NCI-H146 treated with DMSO at 0.1 percent for 48 hours (cell line): ENCODE measurements around the gene CASP14.
A peak's percentile ranks its signal among the peaks of the same experiment; 100 is the strongest.
"Not testable (repeated sequence)": the region's sequence is repeated elsewhere in the genome, so short reads cannot be mapped to it uniquely, and the experiment has no call there.

Experiments
- DNase-seq: peaks from one replicate; lab custom pipeline; 2025; ENCODE audit not compliant: unreplicated experiment; lab: John Stamatoyannopoulos, UW

Gene CASP14

DNA sequence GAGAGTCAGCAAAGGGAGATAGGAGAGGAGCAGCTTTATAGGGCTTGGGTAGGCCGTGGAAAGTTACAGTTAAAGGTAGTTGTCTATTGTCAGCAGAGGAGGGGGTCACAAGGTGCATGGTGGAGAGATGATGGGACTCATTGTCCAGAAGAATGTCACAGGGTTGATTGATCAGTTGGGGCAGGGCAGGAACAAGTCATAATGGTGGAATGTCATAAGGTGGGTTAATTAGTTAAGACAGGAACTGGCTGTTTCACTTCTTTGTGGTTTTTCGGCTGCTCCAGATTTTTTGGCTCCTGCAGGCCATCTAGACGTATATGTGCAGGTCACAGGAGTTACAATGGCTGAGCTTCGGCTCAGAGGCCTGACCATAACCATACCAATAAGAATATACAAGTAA, 21.1 kb downstream of the CASP14 start:
- not testable (repeated sequence) for DNase-seq

DNA sequence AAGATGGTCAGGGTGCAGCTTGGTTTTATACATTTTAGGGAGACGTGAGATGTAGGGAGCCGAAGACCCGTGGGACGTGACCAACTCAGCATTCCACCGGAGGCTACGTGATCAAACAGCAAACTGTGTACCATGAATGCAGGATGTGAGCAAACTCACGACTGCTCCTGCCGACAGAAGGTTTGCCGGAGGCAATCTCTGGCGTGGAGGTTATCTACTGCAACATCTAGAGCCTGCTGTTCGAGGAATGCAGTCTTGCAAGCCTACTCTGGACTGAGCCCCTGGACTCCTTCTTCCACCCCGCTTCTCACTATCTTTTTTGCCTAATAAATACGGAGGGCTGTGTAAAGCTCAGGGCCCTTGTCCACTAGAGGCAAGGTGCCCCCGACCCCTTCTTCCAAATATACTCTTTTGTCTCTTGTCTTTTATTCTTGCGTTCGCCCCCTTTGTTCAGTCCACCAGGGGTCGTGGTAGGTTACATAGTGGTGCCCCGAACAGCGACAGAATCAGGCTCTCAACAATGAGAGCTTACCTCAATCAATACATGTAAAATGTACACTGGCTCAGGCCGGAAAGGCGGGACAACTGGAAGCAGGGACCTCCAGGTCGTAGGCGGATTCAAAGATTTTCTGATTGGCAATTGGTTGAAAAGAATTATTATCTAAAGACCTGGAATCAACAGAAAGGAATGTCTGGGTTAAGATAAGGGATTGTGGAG, 23.8 kb downstream of the CASP14 start:
- no peak for DNase-seq

DNA sequence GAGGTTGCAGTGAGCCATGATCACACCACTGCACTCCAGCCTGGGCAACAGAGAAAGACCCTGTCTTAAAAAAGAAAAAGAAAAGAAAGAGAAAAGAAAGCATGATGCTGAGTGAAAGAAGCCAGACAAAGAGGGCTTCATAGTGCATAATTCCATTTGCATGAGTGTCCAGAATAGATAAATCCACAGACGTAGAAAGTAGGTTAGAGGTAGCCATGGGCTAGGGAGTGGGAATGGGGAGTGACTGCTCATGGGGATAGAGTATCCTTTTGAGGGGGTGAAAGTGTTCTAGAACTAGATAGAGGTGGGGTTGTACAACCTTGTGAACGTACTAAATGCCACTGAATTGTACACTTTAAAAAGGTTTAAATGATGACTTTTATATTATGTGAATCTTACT, 25.1 kb downstream of the CASP14 start:
- DNase-seq, result no peak

DNA sequence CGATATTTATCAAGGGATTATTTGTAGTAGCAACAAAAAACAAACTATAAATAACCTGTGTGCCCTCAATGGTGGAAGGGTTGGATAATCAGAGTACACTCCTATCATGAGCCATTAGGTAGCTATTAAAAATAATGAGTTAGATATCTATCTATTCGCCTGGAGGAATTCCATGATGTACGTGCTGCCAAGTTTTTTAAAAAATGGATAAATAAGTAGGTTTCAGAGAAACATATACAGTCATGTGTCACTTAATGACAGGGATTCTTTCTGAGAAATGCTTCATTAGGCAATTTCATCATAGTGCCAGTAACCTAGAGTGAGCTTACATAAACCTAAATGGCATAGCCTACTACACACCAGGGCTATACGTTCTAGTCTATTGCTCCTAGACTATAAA, 26.5 kb downstream of the CASP14 start:
- DNase-seq, result no peak

DNA sequence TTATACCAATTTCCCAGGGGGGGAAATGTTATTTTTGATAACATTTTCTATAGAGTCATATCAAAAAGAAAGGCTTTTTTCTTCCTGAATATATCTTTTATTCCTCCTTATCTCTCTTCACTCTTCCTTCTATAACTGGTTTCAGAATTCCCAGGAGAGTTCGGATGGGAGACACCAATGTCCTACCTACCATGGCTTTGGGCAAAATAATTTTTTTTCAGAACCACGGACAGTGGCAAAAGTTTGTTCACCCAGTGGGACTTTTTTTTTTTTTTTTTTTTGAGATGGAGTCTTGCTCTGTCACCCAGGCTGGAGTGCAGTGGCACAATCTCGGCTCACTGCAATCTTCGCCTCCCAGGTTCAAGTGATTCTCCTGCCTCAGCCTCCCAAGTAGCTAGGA, 30.7 kb downstream of the CASP14 start:
- DNase-seq, result not testable (repeated sequence)

DNA sequence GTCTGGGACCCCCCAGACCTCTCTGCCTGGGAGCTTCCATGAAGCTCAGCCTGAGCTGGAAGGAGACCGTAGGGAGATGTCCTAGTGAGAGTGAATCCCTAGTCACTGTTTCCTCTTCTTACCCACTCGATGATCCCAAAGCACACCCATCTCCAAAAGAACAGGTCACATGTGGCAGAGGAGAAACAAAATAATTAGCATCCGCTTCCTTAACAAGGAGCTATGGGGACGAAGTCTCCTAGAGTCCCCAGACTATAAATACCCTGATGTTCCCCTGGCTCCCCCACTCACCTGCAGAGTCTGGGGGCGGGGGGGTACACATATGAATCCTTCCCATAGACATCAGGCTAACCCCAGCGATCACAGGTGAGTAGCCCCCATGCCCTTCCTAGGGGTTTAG, 32.6 kb downstream of the CASP14 start, which contains the start of gene OR1I1:
OR1I1 (plus strand) TSS at position 301 of the 400 bp plus-strand sequence. CDS start 4,855 bp downstream, outside the sequence.
- no peak for DNase-seq

DNA sequence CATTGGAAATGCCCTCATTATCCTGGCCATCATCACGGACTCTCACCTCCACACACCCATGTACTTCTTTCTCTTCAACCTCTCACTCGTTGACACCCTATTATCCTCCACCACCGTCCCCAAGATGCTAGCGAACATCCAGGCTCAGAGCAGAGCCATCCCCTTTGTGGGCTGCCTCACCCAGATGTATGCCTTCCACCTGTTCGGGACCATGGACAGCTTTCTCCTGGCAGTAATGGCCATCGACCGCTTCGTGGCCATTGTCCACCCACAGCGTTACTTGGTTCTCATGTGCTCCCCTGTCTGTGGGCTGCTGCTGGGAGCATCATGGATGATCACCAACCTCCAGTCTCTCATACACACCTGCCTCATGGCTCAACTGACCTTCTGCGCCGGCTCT, 37.9 kb downstream of the CASP14 start:
- DNase-seq, result no peak

DNA sequence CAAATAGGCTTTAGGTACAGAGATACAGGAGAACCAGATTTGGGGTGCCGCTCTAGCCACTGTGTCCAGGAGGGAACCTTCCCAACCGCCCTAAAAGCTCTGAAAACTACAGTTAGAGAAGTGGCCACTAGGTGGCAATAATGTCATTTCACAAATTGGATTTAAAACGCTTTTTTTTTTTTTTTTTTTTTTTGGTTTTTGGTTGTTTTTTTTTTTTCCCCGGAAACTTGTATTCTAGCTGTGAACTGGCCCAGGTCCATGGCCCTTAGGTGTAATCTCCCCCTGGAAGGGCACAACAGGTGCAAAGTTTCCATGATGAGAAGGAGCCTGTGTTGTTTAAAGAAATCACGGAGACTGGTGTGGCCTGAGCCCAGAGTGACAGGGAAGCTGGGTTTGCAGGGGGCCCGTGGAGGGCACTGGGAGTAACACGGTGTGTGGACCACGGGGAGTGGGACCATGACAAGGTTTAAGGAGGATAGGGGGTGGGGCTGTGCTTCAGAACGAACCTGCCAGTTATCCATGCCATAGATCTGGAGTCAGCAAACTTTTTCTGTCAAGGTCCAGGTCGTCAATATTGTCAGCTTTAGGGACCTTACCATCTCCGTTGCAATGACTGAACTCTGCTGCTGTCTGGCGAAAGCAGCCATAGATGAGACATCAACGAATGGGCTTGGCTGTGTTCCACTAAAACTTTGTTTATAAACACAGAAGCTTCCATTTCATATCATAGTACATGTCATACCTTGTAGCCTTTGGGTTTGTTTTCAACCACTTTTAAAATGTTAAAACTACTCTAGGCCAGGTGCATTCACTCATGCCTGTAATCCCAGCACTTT, 42.9 kb downstream of the CASP14 start:
- DNase-seq, result peak; percentile 60

DNA sequence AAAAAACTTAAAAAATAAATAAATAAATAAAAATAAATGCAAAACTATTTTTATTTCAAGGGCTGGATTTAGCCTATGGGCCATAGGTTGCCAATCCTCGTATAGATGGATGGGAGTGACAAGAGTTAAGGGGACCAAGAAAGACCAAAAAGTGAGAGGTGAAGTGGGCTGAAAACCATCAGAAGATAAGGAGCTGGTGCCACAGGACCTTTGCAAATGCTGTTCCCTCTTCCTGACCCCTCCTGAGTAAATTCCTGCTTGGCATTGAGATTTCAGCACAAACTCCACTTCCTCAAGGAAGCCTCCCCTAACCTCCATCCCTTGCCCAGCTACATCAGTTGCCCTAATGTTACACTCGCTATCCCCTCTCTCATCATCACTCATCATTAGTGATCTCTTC, 43.7 kb downstream of the CASP14 start:
- DNase-seq, result no peak

DNA sequence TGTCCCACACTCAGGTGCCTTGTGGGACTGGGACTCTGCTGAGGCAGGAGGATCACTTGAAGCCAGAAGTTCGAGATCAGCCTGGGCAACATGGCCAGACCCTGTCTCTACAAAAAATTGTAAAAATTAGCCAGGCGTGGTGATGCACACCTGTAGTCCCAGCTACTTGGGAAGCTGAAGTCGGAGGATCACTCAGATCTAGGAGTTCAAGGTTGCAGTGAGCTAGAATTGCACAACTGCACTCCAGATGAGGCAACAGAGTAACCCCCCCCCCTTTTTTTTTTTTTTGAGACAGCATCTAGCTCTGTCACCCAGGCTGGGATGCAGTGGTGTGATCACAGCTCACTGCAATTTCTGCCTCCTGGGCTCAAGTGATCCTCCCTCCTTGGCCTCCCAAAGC, 46.9 kb downstream of the CASP14 start:
- no peak for DNase-seq

DNA sequence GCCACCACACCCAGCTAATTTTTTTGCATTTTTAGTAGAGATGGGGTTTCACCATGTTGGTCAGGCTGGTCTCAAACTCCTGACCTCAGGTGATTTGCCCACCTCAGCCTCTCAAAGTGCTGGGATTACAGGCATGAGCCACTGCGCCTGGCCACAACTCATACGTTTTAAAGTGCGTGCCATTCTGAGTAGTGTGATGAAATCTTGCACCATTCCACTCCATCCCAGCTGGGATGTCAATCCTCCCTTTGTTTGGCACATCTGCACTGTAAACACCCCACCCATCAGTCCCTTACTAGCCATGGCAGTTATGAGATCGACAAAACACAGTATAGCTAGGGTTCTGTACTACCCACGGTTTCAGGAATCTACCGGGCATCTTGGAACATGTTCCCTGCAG, 48.7 kb downstream of the CASP14 start:
- DNase-seq, result not testable (repeated sequence)

DNA sequence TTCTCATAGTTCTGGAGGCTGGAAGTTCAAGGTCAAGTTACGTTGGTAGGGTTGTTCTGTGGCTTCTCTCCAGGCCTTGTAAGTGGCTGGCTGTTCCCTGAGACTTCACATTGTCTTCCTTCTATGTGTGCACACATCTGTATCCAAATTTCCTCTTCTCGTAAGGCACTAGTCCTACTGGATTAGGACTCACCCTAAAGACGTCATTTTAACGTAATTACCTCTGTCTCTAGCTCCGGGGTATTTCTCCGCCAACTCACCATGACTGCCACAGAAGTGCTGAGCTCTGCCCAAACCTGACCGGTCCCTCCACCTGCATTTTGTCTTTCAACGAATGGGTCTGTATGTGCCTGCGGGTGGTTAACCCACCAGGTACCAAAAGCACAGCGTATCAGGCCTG, 49.2 kb downstream of the CASP14 start:
- no peak for DNase-seq

DNA sequence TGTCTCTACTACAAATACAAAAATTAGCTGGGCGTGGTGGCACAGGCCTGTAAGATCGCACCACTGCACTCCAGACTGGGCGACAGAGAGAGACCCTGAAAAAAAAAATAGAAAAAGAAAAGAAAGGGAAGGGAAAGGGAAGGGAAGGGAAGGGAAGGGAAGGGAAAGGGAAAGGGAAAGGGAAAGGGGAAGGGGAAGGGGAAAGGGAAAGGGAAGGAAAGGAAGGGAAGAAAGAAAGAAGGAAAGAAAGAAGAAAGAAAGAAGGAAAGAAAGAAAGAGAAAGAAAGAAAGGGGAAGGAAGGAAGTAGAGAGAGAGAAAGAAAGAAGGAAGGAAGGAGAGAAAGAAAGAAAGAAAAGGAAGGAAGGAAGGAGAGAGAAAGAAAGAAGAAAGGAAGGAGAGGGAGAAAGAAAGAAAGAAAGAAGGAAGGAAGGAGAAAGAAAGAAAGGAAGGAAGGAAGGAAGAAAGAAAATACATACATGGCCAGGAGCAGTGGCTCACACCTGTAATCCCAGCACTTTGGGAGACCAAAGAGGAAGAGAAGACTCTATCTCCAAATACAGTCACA, 49.8 kb downstream of the CASP14 start:
- DNase-seq, result no peak

DNA sequence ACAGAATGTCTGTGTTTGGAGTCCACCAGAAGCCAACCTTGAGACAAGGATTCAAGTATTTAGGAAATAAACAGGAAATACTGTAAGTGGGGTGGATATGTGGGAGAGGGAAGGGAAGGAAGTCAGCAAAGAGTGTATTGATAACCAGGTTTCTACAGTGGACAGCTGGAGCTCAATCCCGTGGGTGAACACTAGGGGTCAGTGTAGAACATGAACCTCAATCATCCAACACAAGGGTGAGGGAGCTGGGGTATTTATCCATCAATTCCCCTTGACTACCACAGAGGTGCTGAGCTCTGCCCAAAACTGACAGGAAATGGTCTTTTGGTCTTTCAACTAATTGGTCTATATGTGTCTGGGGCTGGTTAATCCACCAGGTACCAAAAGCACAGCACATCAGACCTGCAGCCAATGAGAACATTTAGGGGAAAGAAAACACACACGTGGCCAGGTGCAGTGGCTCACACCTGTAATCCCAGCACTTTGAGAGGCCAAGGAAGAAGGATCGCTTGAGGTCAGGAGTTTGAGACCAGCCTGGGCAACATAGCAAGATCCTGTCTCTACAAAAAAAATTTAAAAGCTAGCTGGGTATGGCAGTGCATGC, 52.3 kb downstream of the CASP14 start:
- DNase-seq, result no peak

DNA sequence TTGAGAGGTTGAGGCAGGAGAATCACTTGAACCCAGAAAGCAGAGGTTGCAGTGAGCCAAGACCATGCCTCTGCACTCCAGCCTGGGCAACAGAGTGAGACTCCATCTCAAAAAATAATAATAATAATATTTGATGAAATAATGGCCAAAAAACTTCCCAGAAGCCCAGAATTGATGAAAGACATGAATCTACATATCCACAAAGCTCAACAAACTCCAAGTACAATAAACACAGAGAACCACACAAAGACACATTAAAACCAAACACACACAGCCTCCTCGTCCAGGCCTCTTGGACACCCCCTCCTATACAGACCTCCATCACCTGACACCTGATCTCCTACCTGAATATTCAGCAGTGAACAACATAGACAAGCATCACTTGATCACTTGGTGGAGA, 54.7 kb downstream of the CASP14 start:
- no peak for DNase-seq

DNA sequence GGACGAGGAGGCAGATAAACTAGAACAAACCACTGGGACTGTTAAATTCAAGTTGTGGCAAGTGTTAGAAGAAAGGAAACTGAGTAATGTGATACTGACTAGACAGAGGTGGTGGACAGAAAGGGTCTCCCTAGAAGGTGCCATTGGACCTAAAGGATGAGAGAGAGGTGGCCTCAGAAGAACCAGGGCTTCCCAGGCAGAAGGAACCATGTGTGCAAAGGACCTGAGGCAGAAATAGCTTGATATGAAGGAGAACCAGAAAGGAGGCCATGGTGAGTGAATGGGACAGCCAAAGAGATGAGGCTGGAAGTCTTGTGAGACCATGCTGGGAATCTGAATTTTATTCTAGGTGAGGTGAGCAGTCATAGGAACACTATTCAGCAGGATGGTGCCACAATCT, 55.1 kb downstream of the CASP14 start:
- no peak for DNase-seq

DNA sequence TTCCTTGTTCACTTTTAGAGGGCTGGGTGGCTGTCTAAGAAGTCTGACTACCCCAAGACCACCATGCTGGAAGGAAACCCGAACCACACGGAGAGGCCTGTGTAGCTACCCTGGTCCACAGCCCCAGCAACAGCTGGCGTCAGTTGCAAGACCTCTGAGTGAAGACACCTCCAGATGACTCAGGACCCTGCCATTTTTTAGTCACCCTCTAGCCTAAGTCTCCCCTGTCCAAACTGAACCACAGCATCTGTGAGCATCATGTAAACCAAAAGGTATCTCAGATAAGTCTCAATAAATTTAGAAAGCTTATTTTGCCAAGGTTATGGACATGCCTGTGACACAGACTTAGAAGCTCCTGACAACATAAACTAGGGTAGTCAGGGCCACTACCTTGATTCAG, 55.8 kb downstream of the CASP14 start:
- DNase-seq, result no peak

DNA sequence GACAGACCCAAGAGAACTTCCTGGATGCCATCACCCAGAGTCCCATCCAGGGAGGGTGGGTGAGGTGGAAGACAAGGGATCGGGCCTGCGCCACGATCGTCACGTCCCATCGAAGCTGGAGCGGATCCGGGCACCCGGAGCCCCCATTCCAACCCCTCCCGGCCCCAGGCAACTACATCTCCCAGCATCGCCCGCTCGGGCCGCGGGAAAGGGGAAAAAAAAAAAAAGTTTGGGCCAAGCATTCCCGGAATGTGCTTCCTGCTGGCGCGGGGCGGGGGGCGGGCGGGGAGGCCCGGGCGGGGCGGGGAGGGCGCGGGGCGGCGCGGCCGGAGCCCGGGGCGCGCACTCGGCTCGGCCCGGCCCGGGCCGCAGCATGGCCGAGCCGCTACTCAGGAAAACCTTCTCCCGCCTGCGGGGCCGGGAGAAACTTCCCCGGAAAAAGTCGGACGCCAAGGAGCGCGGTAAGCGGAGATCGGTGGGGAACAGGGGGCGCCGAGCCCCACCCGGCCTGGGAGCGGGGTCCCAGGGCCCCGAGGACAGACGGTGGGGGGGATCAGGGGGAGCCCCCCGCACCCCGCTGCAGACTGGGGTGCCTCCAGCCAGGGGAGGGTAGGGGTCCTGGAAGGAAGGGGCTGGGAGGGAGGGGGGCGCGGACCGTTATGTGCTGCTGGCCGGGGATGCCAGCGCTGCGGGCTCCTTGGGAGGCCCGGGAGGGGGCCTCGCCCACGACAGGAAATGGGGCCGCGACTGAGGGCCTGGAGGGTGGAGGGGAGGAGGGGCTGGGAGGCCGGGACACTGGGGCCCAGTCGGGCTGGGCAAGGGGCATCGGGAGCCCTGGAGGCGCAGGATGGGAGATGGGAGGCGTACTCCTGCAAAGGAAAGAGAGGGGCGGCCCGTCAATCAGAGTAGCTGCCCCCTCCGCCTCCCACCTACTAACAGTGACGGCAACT, 58.1 kb downstream of the CASP14 start, which contains the start of gene SYDE1:
SYDE1 (plus strand) TSS at position 341 of the 950 bp plus-strand sequence; CDS start at position 374, 33 bp downstream.
- DNase-seq, result no peak
